Heart left ventricle (tissue), 16 donors: ENCODE measurements around the gene GGT6. TPM values are rescaled to one million over a fixed set of nuclear protein-coding genes. Genes with fewer than 3 reads are reported as not detected.
"Not testable (repeated sequence)": the region's sequence is repeated elsewhere in the genome, so short reads cannot be mapped to it uniquely, and the experiment has no call there.

Experiments
- ATAC-seq, 4 donors: fragments of 200-7000 bp; cut with Tn5 transposase; one replicate each; pipeline ENCODE4 v1.9.1; 2020 to 2022; ENCODE audit warnings: moderate library complexity in 4 of 4, mild to moderate bottlenecking in 3 of 4, moderate number of reproducible peaks in 1 of 4
- DNase-seq, 5 donors: peaks; one replicate each; pipeline ENCODE4 v3.0.0-alpha.2; 2020
- H3K27ac ChIP-seq, 12 donors: fragments of 200-600 bp; sonication (generic) in 4 of 12; one replicate each; pipeline versions ENCODE4 v1.5.0 to v1.8.0; 2016 to 2022; ENCODE audit warnings: mild to moderate bottlenecking in 2 of 12
- H3K27me3 ChIP-seq, 9 donors: fragments of 200-600 bp; sonication (generic) in 2 of 9; one replicate each; pipeline versions ENCODE4 v1.5.1 to v1.8.0; 2016 to 2022; ENCODE audit warnings: mild to moderate bottlenecking in 3 of 9
- H3K36me3 ChIP-seq, 9 donors: fragments of 200-600 bp; sonication (generic) in 2 of 9; one replicate each; pipeline versions ENCODE4 v1.5.0 to v1.8.0; 2018 to 2022; ENCODE audit warnings: mild to moderate bottlenecking in 2 of 9
- H3K4me1 ChIP-seq, 12 donors: fragments of 200-600 bp; sonication (generic) in 4 of 12; one replicate each; pipeline versions ENCODE4 v1.5.0 to v1.8.0; 2016 to 2022; ENCODE audit warnings: mild to moderate bottlenecking in 3 of 12
- H3K4me3 ChIP-seq, 12 donors: fragments of 200-600 bp; sonication (generic) in 4 of 12; one replicate each; pipeline versions ENCODE4 v1.5.0 to v1.8.0; 2017 to 2022; ENCODE audit warnings: mild to moderate bottlenecking in 9 of 12, moderate library complexity in 4 of 12
- H3K9me3 ChIP-seq, 12 donors: fragments of 200-600 bp; sonication (generic) in 4 of 12; one replicate each; pipeline versions ENCODE4 v1.5.0 to v1.8.0; 2016 to 2022; ENCODE audit warnings: mild to moderate bottlenecking in 1 of 12
- POLR2A ChIP-seq, 2 donors: fragments of 450-650 bp; IDR thresholded peaks; one replicate each; pipeline ENCODE4 v1.6.1; 2017; ENCODE audit warnings: antibody characterized with exemption in 2 of 2, mild to moderate bottlenecking in 2 of 2, moderate library complexity in 2 of 2
- WGBS, 4 donors: extraction: QIAGEN DNeasy Blood & Tissue Kit in 2 of 4; methylation state at CpG; one replicate each; pipeline versions ENCODE4 v1.1.5 to v1.1.7; 2013 to 2018; 5-methylcytosine and 5-hydroxymethylcytosine counted together
- intact Hi-C, 10 donors: fragments of 100-400 bp; cut with DNase I; formaldehyde crosslinking; loops; one replicate each; pipeline versions ENCODE4 v1.11.1 to v1.14.2; 2022
- polyA plus RNA-seq, 2 donors: library from polyadenylated mRNA; stranded (reverse); fragments of 200-250 nt; gene quantifications; one replicate each; pipeline ENCODE4 v1.2.3, GENCODE V29; 2013
- total RNA-seq, 9 donors: library from RNA; depleted of rRNA in 2 of 9; stranded (reverse); fragments of >200 nt in 2 of 9; fragmentation: NEBNext Ultra II Directional in 3 of 9; extraction: Animal tissue kit (Norgen Biotek cat#: 25700) in 3 of 9; gene quantifications; one replicate each; pipeline versions ENCODE4 v1.1.0 to v1.2.4, GENCODE V29; 2016 to 2023
- TF ChIP-seq, protein P1 (sequence below), 12 donors: fragments of 200-600 bp; sonication (generic) in 4 of 12; IDR thresholded peaks; one replicate each; pipeline versions ENCODE4 v1.5.0 to v1.8.0; 2018 to 2022; ENCODE audit warnings: antibody characterized with exemption in 12 of 12, mild to moderate bottlenecking in 5 of 12
- donor health status: ischemic (EF 13 %, LVEDD 7.1; RV severe dilation, severe dysfunction).
- donor health status: healthy with polysubstance abuse.
- donor health status: DM: no; HTN: yes; CAD: no.
- donor health status: DM: no; HTN: no; CAD: no.
- donor health status: ischemic (EF 25% LVEDD 6.9; RV normal size, moderate dysfunction).
- donor health status: ischemic (EF 25% LVEDD 5.7; RV mildly dilated, moderate dysfunction).
- donor health status: healthy.
- donor health status: DM: yes; HTN: yes; CAD: no.
- donor health status: ischemic (EF 35%, LVEDD 5.7; RV mildly dilated, moderate dysfunction).
- donor health status: nonischemic (EF 11% LVEDD 7.7; RV severe dilation, severe dysfunction).
- donor health status: DM: yes; HTN: yes; CAD: no.
- donor health status: PGD.
- donor health status: ischemic (EF 29% LVEDD 5.4; RV normal size, mild dysfunction).
- donor health status: nonischemic (EF 23%, LVEDD 6.1; RV moderate dilation, normal function).

The GGT6 gene
- total and polyA plus RNA-seq, 11 donors, result not detected

DNA sequence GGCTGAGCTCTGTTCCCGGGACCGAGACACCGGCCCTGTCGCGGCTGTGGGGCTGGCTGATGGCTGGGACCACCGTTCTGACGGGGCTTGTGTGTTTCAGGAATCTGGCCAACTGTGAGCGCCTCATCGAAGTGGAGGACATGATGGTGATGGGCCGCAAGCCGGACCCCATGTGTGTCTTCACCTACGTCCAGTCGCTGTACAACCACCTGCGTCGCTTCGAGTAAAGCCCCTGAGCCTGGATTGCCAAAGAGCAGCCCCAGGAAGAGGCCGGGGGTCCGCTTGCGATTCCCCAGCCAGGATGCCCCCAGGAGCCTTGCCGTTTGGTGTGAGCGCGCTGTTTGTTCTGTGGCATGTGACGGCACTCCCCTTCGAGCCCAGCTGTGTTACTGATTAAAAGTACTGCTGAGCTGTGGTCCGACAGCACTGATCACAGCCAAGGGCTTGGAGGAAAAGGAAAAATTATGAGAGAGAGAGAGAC, 46.9 kb upstream of the GGT6 start:
- intact Hi-C loops, result loop anchor here in 1 of 10 donors (5.0 kb wide), 1 partner anchor 40 kb away; no protein-coding TSS in a partner anchor
- peaks cover 0 to 49% (median 17%) of the 10 kb centered on the region in 12 donors for H3K4me1 ChIP-seq
- H3K36me3 ChIP-seq, result no peaks in the 10 kb centered on the region
- TF ChIP-seq, protein P1, sequence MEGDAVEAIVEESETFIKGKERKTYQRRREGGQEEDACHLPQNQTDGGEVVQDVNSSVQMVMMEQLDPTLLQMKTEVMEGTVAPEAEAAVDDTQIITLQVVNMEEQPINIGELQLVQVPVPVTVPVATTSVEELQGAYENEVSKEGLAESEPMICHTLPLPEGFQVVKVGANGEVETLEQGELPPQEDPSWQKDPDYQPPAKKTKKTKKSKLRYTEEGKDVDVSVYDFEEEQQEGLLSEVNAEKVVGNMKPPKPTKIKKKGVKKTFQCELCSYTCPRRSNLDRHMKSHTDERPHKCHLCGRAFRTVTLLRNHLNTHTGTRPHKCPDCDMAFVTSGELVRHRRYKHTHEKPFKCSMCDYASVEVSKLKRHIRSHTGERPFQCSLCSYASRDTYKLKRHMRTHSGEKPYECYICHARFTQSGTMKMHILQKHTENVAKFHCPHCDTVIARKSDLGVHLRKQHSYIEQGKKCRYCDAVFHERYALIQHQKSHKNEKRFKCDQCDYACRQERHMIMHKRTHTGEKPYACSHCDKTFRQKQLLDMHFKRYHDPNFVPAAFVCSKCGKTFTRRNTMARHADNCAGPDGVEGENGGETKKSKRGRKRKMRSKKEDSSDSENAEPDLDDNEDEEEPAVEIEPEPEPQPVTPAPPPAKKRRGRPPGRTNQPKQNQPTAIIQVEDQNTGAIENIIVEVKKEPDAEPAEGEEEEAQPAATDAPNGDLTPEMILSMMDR (IDR thresholded peaks at IDR 0.05), result no peak
- TF ChIP-seq POLR2A (IDR thresholded peaks at IDR 0.05), result no peak
- WGBS, 4 donors, result 59 to 69% (median 64%) methylated on average over 23 to 25 of the region's 25 CpGs
- H3K9me3 ChIP-seq, result no peaks in the 10 kb centered on the region
- DNase-seq (peak in 1 of 5 donors; percentile 30), ATAC-seq (no peak)
- H3K27me3 ChIP-seq, result no peaks in the 10 kb centered on the region
- H3K27ac ChIP-seq, result peak overlapping the region in 10 of 12 donors; percentile 1 to 84 (median 33)
- H3K4me3 ChIP-seq, result peak overlapping the region in 2 of 12 donors; percentile 6 to 24

DNA sequence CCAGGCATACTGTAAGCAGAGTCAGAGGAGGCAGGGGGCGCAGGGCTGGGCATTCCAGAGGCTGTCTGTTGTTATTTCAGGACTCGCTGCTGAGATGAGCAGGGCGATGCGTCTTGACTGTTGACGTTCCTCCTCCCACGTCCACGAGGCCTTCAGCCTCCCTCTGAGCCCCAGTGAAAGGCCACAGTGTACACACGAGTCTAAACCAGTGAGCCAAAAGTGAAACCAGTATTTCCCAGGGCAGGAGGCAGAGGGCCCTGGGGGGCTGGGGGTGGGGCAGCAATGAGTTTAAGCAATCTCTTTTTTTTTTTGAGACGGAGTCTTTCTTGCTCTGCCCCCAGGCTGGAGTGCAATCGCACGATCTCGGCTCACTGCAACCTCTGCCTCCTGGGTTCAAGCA, 45.4 kb upstream of the GGT6 start:
- TF ChIP-seq POLR2A (IDR thresholded peaks at IDR 0.05), result no peak
- TF ChIP-seq, protein P1 (IDR thresholded peaks at IDR 0.05), result no peak
- Histone ChIP-seq H3K4me3 (no peak overlapping the region), H3K4me1 (peaks cover 0 to 54% (median 20%) of the 10 kb centered on the region in 12 donors), H3K27ac (peak overlapping the region in 4 of 12 donors; percentile 5 to 78 (median 45)), H3K9me3 (no peaks in the 10 kb centered on the region), H3K27me3 (no peaks in the 10 kb centered on the region), H3K36me3 (no peaks in the 10 kb centered on the region)
- 63 to 76% (median 69%) methylated on average over 12 of the region's 12 CpGs for WGBS, 4 donors
- intact Hi-C loops, result loop anchor here in 1 of 10 donors (5.0 kb wide), 1 partner anchor 39 kb away; no protein-coding TSS in a partner anchor
- ATAC-seq, result peak in 3 of 4 donors; percentile 7 to 56 (median 31)
- DNase-seq, result peak; percentile 54 to 75 (median 68)

DNA sequence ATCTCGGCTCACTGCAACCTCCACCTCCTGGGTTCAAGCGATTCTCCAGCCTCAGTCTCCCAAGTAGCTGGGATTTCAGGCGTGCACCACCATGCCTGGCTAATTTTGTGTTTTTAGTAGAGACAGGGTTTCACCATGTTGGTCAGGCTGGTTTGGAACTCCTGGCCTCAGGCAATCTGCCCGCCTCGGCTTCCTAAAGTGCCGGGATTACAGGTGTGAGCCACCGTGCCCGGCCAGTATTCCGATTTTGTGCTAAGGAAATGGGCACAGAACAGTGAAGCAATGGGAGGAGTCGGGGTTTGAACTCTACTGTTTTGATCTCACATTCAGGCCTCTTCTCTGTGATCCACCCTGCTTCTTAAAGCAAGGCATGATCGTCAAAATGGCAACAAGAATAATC, 44.4 kb upstream of the GGT6 start:
- H3K4me3 ChIP-seq, H3K27me3 ChIP-seq, H3K36me3 ChIP-seq, H3K9me3 ChIP-seq, ATAC-seq: not testable (repeated sequence)
- 82 to 84% (median 83%) methylated on average over 11 of the region's 11 CpGs for WGBS, 4 donors
- Histone ChIP-seq H3K27ac (peak overlapping the region in 10 of 12 donors; percentile 11 to 78 (median 58)), H3K4me1 (peaks cover 0 to 65% (median 26%) of the 10 kb centered on the region in 12 donors)
- peak in 1 of 5 donors; percentile 22 for DNase-seq
- intact Hi-C loops, result loop anchor here in 1 of 10 donors (5.0 kb wide), 1 partner anchor 37 kb away; no protein-coding TSS in a partner anchor

DNA sequence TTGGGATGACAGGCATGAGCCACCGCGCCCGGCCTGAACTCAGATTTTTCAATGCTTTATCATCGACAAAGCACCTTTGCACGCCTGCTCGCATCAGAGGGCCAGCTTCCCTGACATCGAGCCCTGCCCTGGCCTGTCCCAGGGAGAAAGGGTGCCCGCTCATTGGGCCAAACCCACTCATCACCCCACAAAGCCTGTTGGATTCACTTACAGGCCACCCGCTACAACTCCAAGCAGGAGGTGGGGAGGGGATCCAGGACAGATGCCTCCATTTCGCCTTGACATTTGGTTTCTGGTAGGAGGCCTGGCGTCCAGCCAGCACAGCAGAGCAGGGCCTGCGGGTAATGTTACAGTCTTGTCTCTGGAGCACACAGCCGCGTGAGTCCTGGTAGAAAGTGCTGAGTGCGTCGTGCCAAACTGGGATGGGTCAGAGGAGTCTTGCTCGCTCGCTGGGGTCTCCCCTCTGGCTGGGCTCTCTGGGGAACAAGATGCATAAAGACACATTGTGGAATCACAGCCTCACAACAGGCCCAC, 43.8 kb upstream of the GGT6 start:
- H3K36me3 ChIP-seq, result no peaks in the 10 kb centered on the region
- H3K27ac ChIP-seq, result peak overlapping the region in 10 of 12 donors; percentile 11 to 78 (median 58)
- H3K4me3 ChIP-seq, result no peak overlapping the region
- H3K9me3 ChIP-seq, result no peaks in the 10 kb centered on the region
- no peaks in the 10 kb centered on the region for H3K27me3 ChIP-seq
- ATAC-seq (peak; percentile 21 to 38 (median 35)), DNase-seq (peak; percentile 68 to 92 (median 87))
- intact Hi-C loops, result no loop called here
- no peak for TF ChIP-seq POLR2A (IDR thresholded peaks at IDR 0.05)
- TF ChIP-seq, protein P1 (IDR thresholded peaks at IDR 0.05), result no peak
- peaks cover 0 to 71% (median 31%) of the 10 kb centered on the region in 12 donors for H3K4me1 ChIP-seq
- WGBS, 4 donors, result 43 to 57% (median 55%) methylated on average over 16 to 18 of the region's 18 CpGs
